K562 (cell line): ENCODE measurements around the gene DHX8.

ENCODE experiments used
- CCNT2 ChIP-seq: IDR thresholded peaks from 2 replicates; pipeline ENCODE4 v1.6.1; 2011; ENCODE audit warnings: borderline replicate concordance, low read depth, mild to moderate bottlenecking, moderate library complexity, mixed read lengths, low read length; ENCODE audit not compliant: insufficient read length; ENCODE audit errors: extremely low read depth
- CSDE1 ChIP-seq, 2 experiments: fragments of 450-650 bp; IDR thresholded peaks; 2 replicates each; pipeline ENCODE4 v1.6.1; 2016; ENCODE audit warnings: mild to moderate bottlenecking in 1 of 2
- EZH2 ChIP-seq: IDR thresholded peaks from 2 replicates; pipeline ENCODE4 v1.6.1; 2012; ENCODE audit warnings: low read depth, mild to moderate bottlenecking, inconsistent platforms, low read length, borderline replicate concordance
- HNRNPLL ChIP-seq: fragments of 200-400 bp; formaldehyde crosslinking; IDR thresholded peaks from 2 replicates; pipeline ENCODE4 v1.6.1; 2017; ENCODE audit warnings: low read length, low read depth, mild to moderate bottlenecking; ENCODE audit not compliant: poor library complexity, severe bottlenecking
- MAFK ChIP-seq: IDR thresholded peaks from 2 replicates; pipeline ENCODE4 v1.6.1; 2011; ENCODE audit warnings: low read length, improper control_type of control experiment
- POLR2A ChIP-seq: fragments of 450-650 bp; conservative IDR thresholded peaks from 2 replicates; pipeline ENCODE4 v1.6.1; 2016
- SIN3A ChIP-seq, 2 experiments: fragments of 150-350 bp in 1 of 2; IDR thresholded peaks; 2 replicates each; pipeline ENCODE4 v1.6.1; 2011 to 2016; ENCODE audit warnings: borderline replicate concordance in 2 of 2, low read depth in 2 of 2, low read length in 2 of 2, mild to moderate bottlenecking in 2 of 2, moderate library complexity in 2 of 2; ENCODE audit not compliant: control insufficient read depth in 1 of 2
- ZNF274 ChIP-seq: IDR thresholded peaks from 2 replicates; pipeline ENCODE4 v1.6.1; 2011; ENCODE audit warnings: low read depth, mild to moderate bottlenecking, low read length, moderate library complexity, borderline replicate concordance
- ZNF3 ChIP-seq: fragments of 250-450 bp; sonication (Bioruptor Pico); IDR thresholded peaks from 2 replicates; pipeline ENCODE4 v1.5.0; 2021; ENCODE audit warnings: mild to moderate bottlenecking, moderate library complexity
- TF ChIP-seq, protein P1 (sequence below), 2 experiments: fragments of 450-650 bp in 1 of 2; sonication (generic) in 1 of 2; formaldehyde crosslinking in 1 of 2; IDR thresholded peaks in 1 of 2; conservative IDR thresholded peaks in 1 of 2; 2 replicates each; pipeline versions ENCODE4 v1.6.1 to v1.8.1; 2016 to 2023; ENCODE audit warnings: mild to moderate bottlenecking in 2 of 2, moderate library complexity in 2 of 2, inconsistent platforms in 1 of 2, missing genetic modification reagents in 1 of 2
- TF ChIP-seq, protein P2 (sequence below): sonication (generic); formaldehyde crosslinking; IDR thresholded peaks from 2 replicates; pipeline ENCODE4 v1.8.1; 2023; ENCODE audit warnings: mild to moderate bottlenecking, missing genetic modification reagents

DNA sequence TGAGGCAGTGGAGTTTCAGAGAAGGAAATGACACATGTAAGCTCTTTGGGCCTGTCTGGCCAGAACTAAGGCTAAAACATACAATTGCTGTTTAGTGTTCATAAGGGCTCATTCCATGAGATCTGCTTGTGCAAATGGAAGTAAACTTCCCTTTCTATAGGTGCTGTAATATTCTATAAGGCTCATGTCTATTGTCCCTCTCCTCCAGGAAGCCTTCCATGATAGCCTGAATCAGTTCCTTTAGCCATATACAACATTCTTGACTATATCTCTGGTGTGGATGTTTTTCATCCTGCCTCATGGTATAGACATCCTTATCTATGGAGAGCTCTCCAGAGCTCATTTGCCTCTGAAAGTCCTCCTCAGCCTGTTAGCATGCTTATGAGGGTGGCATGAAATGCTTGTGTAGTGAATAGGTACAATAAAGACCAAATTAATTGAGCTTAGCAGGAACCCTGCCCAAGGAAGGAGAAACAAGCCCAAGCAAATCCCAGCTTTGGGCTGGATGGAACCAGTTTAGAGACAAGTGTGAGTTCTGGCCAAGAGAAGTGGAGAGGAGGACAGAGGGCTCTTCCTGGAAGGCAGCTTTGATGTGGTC, 64.0 kb downstream of the DHX8 start:
- TF ChIP-seq, protein P1, sequence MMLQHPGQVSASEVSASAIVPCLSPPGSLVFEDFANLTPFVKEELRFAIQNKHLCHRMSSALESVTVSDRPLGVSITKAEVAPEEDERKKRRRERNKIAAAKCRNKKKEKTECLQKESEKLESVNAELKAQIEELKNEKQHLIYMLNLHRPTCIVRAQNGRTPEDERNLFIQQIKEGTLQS (IDR thresholded peaks at IDR 0.05), result no peak
- TF ChIP-seq, protein P1 (CRISPR knock-in tag; conservative IDR thresholded peaks at IDR 0.05), result no peak
- TF ChIP-seq POLR2A (no peak), EZH2 (no peak), ZNF274 (no peak), HNRNPLL (no peak), SIN3A (IDR thresholded peaks at IDR 0.05; ENCODE audit: borderline replicate concordance in 2 of 2, control insufficient read depth in 1 of 2, low read depth in 2 of 2, low read length in 2 of 2) (no peak), CSDE1 (IDR thresholded peaks at IDR 0.05) (no peak), CCNT2 (no peak), ZNF3 (CRISPR knock-in tag) (no peak), MAFK (no peak)
- TF ChIP-seq, protein P2, sequence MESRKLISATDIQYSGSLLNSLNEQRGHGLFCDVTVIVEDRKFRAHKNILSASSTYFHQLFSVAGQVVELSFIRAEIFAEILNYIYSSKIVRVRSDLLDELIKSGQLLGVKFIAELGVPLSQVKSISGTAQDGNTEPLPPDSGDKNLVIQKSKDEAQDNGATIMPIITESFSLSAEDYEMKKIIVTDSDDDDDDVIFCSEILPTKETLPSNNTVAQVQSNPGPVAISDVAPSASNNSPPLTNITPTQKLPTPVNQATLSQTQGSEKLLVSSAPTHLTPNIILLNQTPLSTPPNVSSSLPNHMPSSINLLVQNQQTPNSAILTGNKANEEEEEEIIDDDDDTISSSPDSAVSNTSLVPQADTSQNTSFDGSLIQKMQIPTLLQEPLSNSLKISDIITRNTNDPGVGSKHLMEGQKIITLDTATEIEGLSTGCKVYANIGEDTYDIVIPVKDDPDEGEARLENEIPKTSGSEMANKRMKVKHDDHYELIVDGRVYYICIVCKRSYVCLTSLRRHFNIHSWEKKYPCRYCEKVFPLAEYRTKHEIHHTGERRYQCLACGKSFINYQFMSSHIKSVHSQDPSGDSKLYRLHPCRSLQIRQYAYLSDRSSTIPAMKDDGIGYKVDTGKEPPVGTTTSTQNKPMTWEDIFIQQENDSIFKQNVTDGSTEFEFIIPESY, result no peak
